Suprapubic skin (tissue), 4 donors: ENCODE data around the gene PRICKLE2. TPM values are rescaled to one million over a fixed set of nuclear protein-coding genes. Genes with fewer than 3 reads are reported as not detected.
"Not testable (repeated sequence)": the region's sequence is repeated elsewhere in the genome, so short reads cannot be mapped to it uniquely, and the experiment has no call there.

Experiments
- DNase-seq, 2 donors: peaks; one replicate each; pipeline ENCODE4 v3.0.0-alpha.2; 2019; ENCODE audit warnings: low spot score in 2 of 2
- H3K27ac ChIP-seq: fragments of 200-600 bp; sonication (generic); one replicate; pipeline ENCODE4 v1.5.1; 2019
- H3K27me3 ChIP-seq: fragments of 200-600 bp; sonication (generic); one replicate; pipeline ENCODE4 v1.5.1; 2019
- H3K36me3 ChIP-seq: fragments of 200-600 bp; sonication (generic); one replicate; pipeline ENCODE4 v1.5.1; 2019
- H3K4me1 ChIP-seq: fragments of 200-600 bp; sonication (generic); one replicate; pipeline ENCODE4 v1.5.1; 2019
- H3K4me3 ChIP-seq: fragments of 200-600 bp; sonication (generic); one replicate; pipeline ENCODE4 v1.5.1; 2019; ENCODE audit warnings: mild to moderate bottlenecking
- H3K9me3 ChIP-seq: fragments of 200-600 bp; sonication (generic); one replicate; pipeline ENCODE4 v1.5.1; 2019
- EP300 ChIP-seq: sonication (generic); formaldehyde crosslinking; IDR thresholded peaks from one replicate; pipeline ENCODE4 v1.6.1; 2017; ENCODE audit warnings: antibody characterized with exemption
- POLR2A ChIP-seq, 2 donors: fragments of 450-650 bp; IDR thresholded peaks; one replicate each; pipeline ENCODE4 v1.6.1; 2017; ENCODE audit warnings: antibody characterized with exemption in 2 of 2, mild to moderate bottlenecking in 2 of 2, moderate library complexity in 2 of 2
- POLR2AphosphoS5 ChIP-seq, 3 donors: sonication (generic); formaldehyde crosslinking; IDR thresholded peaks; one replicate each; pipeline ENCODE4 v1.6.1; 2017; ENCODE audit warnings: antibody characterized with exemption in 3 of 3
- WGBS: methylation state at CpG from one replicate; pipeline ENCODE4 v1.1.5; 2018; 5-methylcytosine and 5-hydroxymethylcytosine counted together
- total RNA-seq, 4 donors: library from RNA; depleted of rRNA; stranded (reverse); fragments of >200 nt; gene quantifications; one replicate each; pipeline ENCODE4 v1.1.0, GENCODE V29; 2016
- TF ChIP-seq, protein P1 (sequence below), 2 donors: fragments of 200-600 bp in 1 of 2; fragments of 450-650 bp in 1 of 2; sonication (generic) in 1 of 2; IDR thresholded peaks; one replicate each; pipeline ENCODE4 v1.5.1; 2016 to 2019; ENCODE audit warnings: antibody characterized with exemption in 2 of 2, mild to moderate bottlenecking in 1 of 2, moderate library complexity in 1 of 2

The PRICKLE2 gene
- total RNA-seq, 4 donors from 2014 or later, result 6.7 to 14.5 (median 11.9) TPM

DNA sequence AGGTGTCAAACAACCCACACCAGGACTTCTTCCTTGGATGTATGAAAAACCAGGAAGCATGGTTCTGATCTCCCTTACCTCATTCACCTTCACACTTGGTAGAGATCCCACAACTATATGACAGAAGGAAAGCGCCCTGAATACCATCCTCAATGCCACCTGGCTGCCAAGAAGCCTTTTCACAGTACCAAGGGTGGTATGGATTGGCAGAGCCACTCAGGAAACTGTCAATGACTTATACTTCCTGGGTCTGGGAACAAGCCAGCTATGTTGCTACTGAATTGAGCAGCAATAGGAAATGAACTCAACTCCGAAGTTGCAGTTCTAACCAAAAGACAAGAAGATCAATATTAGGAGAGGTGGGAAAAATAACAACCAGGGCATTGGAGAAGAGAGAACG lies 129.5 kb downstream of the PRICKLE2 start:
- 84% methylated on average over 3 of the region's 3 CpGs for WGBS

DNA sequence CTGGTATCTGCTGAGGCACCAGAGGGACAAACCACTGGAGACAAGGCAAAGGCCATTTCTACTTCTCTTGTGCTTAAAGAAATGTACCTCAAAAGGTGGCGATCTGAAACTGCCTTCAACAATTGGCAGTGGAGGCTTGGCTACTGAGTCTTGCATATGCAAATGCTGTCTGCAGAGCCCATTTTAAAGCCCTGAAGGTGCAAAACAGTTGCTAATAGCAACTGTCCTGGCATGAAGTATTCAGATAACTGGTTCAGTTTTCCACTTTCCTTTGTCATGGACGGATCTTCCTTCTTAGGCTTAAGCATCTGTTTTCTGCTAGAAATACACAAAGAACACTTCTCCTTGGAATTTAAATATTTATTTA lies 130.6 kb downstream of the PRICKLE2 start:
- Histone ChIP-seq H3K27ac (no peak overlapping the region), H3K9me3 (no peaks in the 10 kb centered on the region), H3K36me3 (peaks cover 18% of the 10 kb centered on the region), H3K4me1 (no peaks in the 10 kb centered on the region), H3K4me3 (no peak overlapping the region), H3K27me3 (no peaks in the 10 kb centered on the region)
- TF ChIP-seq EP300 (no peak), POLR2A (IDR thresholded peaks at IDR 0.05) (no peak)
- TF ChIP-seq, protein P1, sequence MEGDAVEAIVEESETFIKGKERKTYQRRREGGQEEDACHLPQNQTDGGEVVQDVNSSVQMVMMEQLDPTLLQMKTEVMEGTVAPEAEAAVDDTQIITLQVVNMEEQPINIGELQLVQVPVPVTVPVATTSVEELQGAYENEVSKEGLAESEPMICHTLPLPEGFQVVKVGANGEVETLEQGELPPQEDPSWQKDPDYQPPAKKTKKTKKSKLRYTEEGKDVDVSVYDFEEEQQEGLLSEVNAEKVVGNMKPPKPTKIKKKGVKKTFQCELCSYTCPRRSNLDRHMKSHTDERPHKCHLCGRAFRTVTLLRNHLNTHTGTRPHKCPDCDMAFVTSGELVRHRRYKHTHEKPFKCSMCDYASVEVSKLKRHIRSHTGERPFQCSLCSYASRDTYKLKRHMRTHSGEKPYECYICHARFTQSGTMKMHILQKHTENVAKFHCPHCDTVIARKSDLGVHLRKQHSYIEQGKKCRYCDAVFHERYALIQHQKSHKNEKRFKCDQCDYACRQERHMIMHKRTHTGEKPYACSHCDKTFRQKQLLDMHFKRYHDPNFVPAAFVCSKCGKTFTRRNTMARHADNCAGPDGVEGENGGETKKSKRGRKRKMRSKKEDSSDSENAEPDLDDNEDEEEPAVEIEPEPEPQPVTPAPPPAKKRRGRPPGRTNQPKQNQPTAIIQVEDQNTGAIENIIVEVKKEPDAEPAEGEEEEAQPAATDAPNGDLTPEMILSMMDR (IDR thresholded peaks at IDR 0.05), result no peak
- WGBS, result 84% methylated on average over 2 of the region's 2 CpGs
- DNase-seq, result no peak

More for the DNA sequence above, 129.5 kb downstream of the PRICKLE2 start:
- Histone ChIP-seq H3K9me3 (no peaks in the 10 kb centered on the region), H3K4me1 (no peaks in the 10 kb centered on the region), H3K27me3 (no peaks in the 10 kb centered on the region), H3K4me3 (no peak overlapping the region), H3K27ac (no peak overlapping the region), H3K36me3 (peaks cover 20% of the 10 kb centered on the region)
- no peak for DNase-seq
- TF ChIP-seq EP300, result no peak

DNA sequence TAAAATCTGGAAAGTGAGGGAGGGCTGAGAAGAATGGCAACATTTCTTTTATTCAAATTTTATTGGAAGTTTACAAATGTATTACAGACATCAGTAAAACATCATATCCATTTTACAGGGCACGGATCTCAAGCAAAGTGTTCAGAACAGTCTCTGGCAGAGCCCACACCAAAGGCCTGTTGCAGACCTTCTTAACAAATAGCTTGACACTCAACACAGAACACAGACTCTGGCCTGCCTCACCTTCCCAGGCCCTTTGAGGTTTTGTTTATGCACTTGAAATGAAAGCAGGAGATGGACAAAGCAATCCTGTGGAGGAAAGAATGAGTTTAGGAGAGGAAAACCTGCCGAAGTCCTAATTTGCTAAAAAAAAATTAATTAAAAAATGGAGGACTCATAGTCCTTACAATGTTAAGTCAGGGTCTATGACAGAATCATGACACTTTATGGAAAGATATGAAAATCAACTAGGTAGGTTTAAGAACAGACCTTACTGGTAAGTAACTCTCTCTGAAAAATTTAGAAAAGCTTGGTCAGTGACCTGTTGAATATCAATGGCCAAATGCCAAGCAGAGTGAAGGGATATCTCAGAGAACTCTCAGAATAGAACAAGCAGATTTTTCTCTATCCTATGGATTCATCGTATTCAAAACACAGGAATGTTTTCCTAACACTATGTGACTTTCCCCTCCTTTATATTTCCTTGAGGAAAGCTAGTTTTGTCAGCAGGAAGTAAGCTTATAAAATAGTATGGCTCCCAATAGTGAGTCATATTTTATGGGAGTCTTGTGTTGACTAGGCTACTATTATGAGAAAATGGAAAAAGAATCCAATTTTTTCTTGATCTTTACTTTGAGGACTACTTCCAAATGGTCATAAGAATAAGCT lies 131.2 kb downstream of the PRICKLE2 start:
- Histone ChIP-seq H3K27me3 (no peaks in the 10 kb centered on the region), H3K27ac (no peak overlapping the region), H3K4me1 (no peaks in the 10 kb centered on the region), H3K36me3 (peaks cover 12% of the 10 kb centered on the region), H3K9me3 (no peaks in the 10 kb centered on the region), H3K4me3 (no peak overlapping the region)
- WGBS, result 84% methylated on average over 3 of the region's 3 CpGs
- DNase-seq, result no peak
- TF ChIP-seq POLR2AphosphoS5 (IDR thresholded peaks at IDR 0.05), result no peak
- no peak for TF ChIP-seq EP300
- no peak for TF ChIP-seq POLR2A (IDR thresholded peaks at IDR 0.05)
- TF ChIP-seq, protein P1 (IDR thresholded peaks at IDR 0.05), result no peak

DNA sequence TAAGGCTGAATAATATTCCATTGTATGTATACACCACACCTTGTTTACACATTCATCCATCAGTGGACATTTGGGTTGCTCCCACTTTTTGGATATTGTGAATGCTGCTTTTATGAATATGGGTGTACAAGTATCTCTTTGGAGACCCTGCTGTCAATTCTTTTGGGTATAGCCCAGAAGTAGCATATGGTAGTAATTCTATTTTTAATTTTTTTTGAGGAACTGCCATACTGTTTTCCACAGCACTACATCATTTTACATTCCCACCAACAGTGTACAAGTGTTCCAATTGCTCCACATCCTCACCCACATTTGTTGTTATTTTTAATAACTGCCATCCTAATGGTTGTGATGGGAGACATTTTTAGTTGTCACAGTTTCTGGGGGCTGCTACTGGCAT lies 132.1 kb downstream of the PRICKLE2 start:
- H3K9me3 ChIP-seq, result no peaks in the 10 kb centered on the region
- H3K4me3 ChIP-seq, result no peak overlapping the region
- H3K27ac ChIP-seq, result no peak overlapping the region
- peaks cover 5% of the 10 kb centered on the region for H3K36me3 ChIP-seq
- H3K4me1 ChIP-seq, result no peaks in the 10 kb centered on the region
- TF ChIP-seq, protein P1 (IDR thresholded peaks at IDR 0.05), result no peak
- no peak for TF ChIP-seq POLR2AphosphoS5 (IDR thresholded peaks at IDR 0.05)
- TF ChIP-seq EP300, result no peak
- no peak for TF ChIP-seq POLR2A (IDR thresholded peaks at IDR 0.05)
- no peak for DNase-seq
- H3K27me3 ChIP-seq, result no peaks in the 10 kb centered on the region

DNA sequence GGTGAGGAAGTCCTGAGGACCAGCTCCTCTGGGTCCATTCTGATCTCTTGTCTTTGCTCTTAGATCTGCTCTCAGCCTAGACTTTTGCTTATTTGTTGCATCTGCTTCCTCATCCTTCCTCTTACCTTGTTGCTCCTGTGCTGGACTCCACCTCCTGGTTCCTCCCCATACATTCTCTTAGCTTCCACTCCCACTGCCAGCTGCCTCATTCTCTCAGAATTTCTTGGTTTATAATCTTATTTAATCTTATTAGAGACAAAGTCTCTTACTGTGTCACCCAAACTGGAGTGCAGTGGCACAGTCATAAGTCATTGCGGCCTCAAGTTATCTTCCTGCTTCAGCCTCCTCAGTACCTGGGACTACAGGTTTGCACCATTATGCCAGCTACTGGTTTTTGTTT lies 133.8 kb downstream of the PRICKLE2 start:
- WGBS, result 96% methylated on average over 1 of the region's 1 CpG
- H3K4me3 ChIP-seq, result no peak overlapping the region
- no peaks in the 10 kb centered on the region for H3K27me3 ChIP-seq
- TF ChIP-seq POLR2A (IDR thresholded peaks at IDR 0.05), result no peak
- TF ChIP-seq POLR2AphosphoS5 (IDR thresholded peaks at IDR 0.05), result no peak
- TF ChIP-seq EP300, result no peak
- TF ChIP-seq, protein P1 (IDR thresholded peaks at IDR 0.05), result no peak
- no peak for DNase-seq
- peaks cover 3% of the 10 kb centered on the region for H3K36me3 ChIP-seq
- H3K4me1 ChIP-seq, result no peaks in the 10 kb centered on the region
- H3K27ac ChIP-seq, result no peak overlapping the region
- H3K9me3 ChIP-seq, result no peaks in the 10 kb centered on the region

DNA sequence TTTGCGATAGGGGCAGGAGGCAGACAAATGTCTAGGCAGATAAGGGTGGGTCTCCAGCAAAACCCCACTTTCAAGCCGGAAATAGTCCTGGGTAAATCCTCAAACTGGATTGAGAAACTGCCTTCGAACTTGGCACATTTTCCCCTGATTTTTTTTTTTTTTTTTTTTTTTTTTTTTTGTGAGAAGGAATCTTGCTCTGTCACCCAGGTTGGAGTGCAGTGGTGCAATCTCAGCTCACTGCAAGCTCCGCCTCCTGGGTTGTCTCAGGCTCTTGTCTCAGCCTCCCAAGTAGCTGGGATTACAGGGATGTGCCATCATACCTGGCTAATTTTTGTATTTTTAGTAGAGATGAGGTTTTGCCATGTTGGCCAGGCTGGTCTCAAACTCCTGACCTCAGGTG lies 135.9 kb downstream of the PRICKLE2 start:
- H3K36me3 ChIP-seq, H3K4me3 ChIP-seq, H3K27ac ChIP-seq, H3K27me3 ChIP-seq, H3K9me3 ChIP-seq, DNase-seq, H3K4me1 ChIP-seq: not testable (repeated sequence)
- WGBS, result 73% methylated on average over 4 of the region's 4 CpGs
